Stomach (tissue), 9 donors: ENCODE results near the gene HAND2. TPM values are rescaled to one million over a fixed set of nuclear protein-coding genes. Genes with fewer than 3 reads are reported as not detected.

Experiments
- DNase-seq, 2 donors: peaks; one replicate each; pipeline versions ENCODE4 v3.0.0 to v3.0.0-alpha.2; 2013 to 2019
- H3K27ac ChIP-seq, 5 donors: fragments of 200-600 bp in 4 of 5; sonication (generic) in 4 of 5; one replicate each; pipeline ENCODE4 v1.5.1; 2013 to 2019; ENCODE audit warnings: mild to moderate bottlenecking in 1 of 5, moderate library complexity in 1 of 5
- H3K27me3 ChIP-seq, 3 donors: fragments of 200-600 bp; sonication (generic); one replicate each; pipeline ENCODE4 v1.5.1; 2017 to 2019; ENCODE audit warnings: mixed run types in 1 of 3
- H3K36me3 ChIP-seq, 4 donors: fragments of 200-600 bp; sonication (generic); 1 replicate in 3 of 4; 2 replicates in 1 of 4; pipeline ENCODE4 v1.5.1; 2016 to 2019
- H3K4me1 ChIP-seq, 4 donors: fragments of 200-600 bp; sonication (generic); one replicate each; pipeline ENCODE4 v1.5.1; 2016 to 2019
- H3K4me3 ChIP-seq, 4 donors: fragments of 200-600 bp; sonication (generic) in 3 of 4; one replicate each; pipeline ENCODE4 v1.5.1; 2016 to 2019; ENCODE audit warnings: mild to moderate bottlenecking in 1 of 4
- H3K9me3 ChIP-seq, 4 donors: fragments of 200-600 bp; sonication (generic); one replicate each; pipeline ENCODE4 v1.5.1; 2016 to 2019
- CTCF ChIP-seq, 7 experiments: fragments of 450-650 bp in 4 of 7; fragments of 200-600 bp in 3 of 7; sonication (generic) in 3 of 7; IDR thresholded peaks; one replicate each; pipeline ENCODE4 v1.5.1; 2016 to 2019; ENCODE audit warnings: antibody characterized with exemption in 7 of 7, control low read depth in 2 of 7, mild to moderate bottlenecking in 1 of 7
- EP300 ChIP-seq: sonication (generic); formaldehyde crosslinking; IDR thresholded peaks from one replicate; pipeline ENCODE4 v1.6.1; 2017; ENCODE audit warnings: antibody characterized with exemption
- POLR2A ChIP-seq, 4 donors: fragments of 450-650 bp; IDR thresholded peaks; one replicate each; pipeline ENCODE4 v1.6.1; 2016; ENCODE audit warnings: antibody characterized with exemption in 4 of 4, control low read depth in 2 of 4, mild to moderate bottlenecking in 1 of 4, moderate library complexity in 1 of 4
- POLR2AphosphoS5 ChIP-seq, 3 donors: sonication (generic); formaldehyde crosslinking; IDR thresholded peaks; one replicate each; pipeline ENCODE4 v1.6.1; 2016; ENCODE audit warnings: antibody characterized with exemption in 3 of 3
- WGBS, 5 donors: extraction: QIAGEN DNeasy Blood & Tissue Kit in 3 of 5; methylation state at CpG; one replicate each; pipeline versions ENCODE4 v1.1.5 to v1.1.7; 2013 to 2018; 5-methylcytosine and 5-hydroxymethylcytosine counted together
- intact Hi-C: fragments of 100-400 bp; cut with DNase I; formaldehyde crosslinking; loops from one replicate; pipeline ENCODE4 v1.15.1; 2023; ENCODE audit warnings: low total_unique reads
- polyA plus RNA-seq, 3 donors: library from polyadenylated mRNA; stranded (reverse); fragments of 200-250 nt; gene quantifications; one replicate each; pipeline ENCODE4 v1.2.3, GENCODE V29; 2013
- total RNA-seq, 5 donors: library from RNA; depleted of rRNA; stranded (reverse); fragments of >200 nt; gene quantifications; one replicate each; pipeline versions ENCODE4 v1.1.0 to v1.2.3, GENCODE V29; 2014 to 2016
- donor health status: healthy with polysubstance abuse.
- donor health status: Bipolar disorder and iron deficiency.
- donor health status: healthy.

HAND2 gene
- total and polyA plus RNA-seq, 8 donors = 1.9 to 234 (median 19.6) TPM

GRCh38 chr4:173490256-173490655 is 39.8 kb downstream of the HAND2 start:
- TF ChIP-seq CTCF (IDR thresholded peaks at IDR 0.05) = no peak
- TF ChIP-seq POLR2AphosphoS5 (IDR thresholded peaks at IDR 0.05) = no peak
- no peak for TF ChIP-seq POLR2A (IDR thresholded peaks at IDR 0.05)
- TF ChIP-seq EP300 = no peak
- intact Hi-C loops = no loop called here
- DNase-seq = no peak
- Histone ChIP-seq H3K36me3 (no peaks in the 10 kb centered on the region), H3K4me3 (no peak overlapping the region), H3K9me3 (no peaks in the 10 kb centered on the region), H3K4me1 (peaks cover 9 to 52% (median 35%) of the 10 kb centered on the region in 4 donors), H3K27me3 (peaks cover 0 to 12% (median 6%) of the 10 kb centered on the region in 3 donors), H3K27ac (peak overlapping the region in 2 of 5 donors; percentile 20 to 59)
- 48 to 80% (median 63%) methylated on average over 3 of the region's 3 CpGs for WGBS, 5 donors

GRCh38 chr4:173489514-173489913 is 40.5 kb downstream of the HAND2 start:
- no peak for DNase-seq
- intact Hi-C loops = no loop called here
- H3K9me3 ChIP-seq = no peaks in the 10 kb centered on the region
- no peaks in the 10 kb centered on the region for H3K36me3 ChIP-seq
- H3K27ac ChIP-seq = no peak overlapping the region
- TF ChIP-seq EP300 (no peak), CTCF (IDR thresholded peaks at IDR 0.05) (no peak), POLR2A (IDR thresholded peaks at IDR 0.05) (no peak), POLR2AphosphoS5 (IDR thresholded peaks at IDR 0.05) (no peak)
- H3K4me3 ChIP-seq = no peak overlapping the region
- H3K27me3 ChIP-seq = peaks cover 0 to 5% (median 3%) of the 10 kb centered on the region in 3 donors
- H3K4me1 ChIP-seq = peaks cover 7 to 49% (median 34%) of the 10 kb centered on the region in 4 donors

- Histone ChIP-seq H3K36me3 (no peaks in the 10 kb centered on the region), H3K27ac (no peak overlapping the region), H3K27me3 (no peaks in the 10 kb centered on the region), H3K9me3 (no peaks in the 10 kb centered on the region), H3K4me3 (no peak overlapping the region), H3K4me1 (peaks cover 0 to 40% (median 30%) of the 10 kb centered on the region in 4 donors)
- intact Hi-C loops = no loop called here
- 29 to 54% (median 36%) methylated on average over 1 of the region's 1 CpG for WGBS, 5 donors
- no peak for TF ChIP-seq EP300
- TF ChIP-seq POLR2A (IDR thresholded peaks at IDR 0.05) = no peak
- no peak for TF ChIP-seq CTCF (IDR thresholded peaks at IDR 0.05)
- no peak for DNase-seq
These were observed 41.4 kb downstream of the HAND2 start for GRCh38 chr4:173488656-173489055.

GRCh38 chr4:173488074-173488473 is 42.0 kb downstream of the HAND2 start:
- Histone ChIP-seq H3K27me3 (no peaks in the 10 kb centered on the region), H3K9me3 (no peaks in the 10 kb centered on the region), H3K4me3 (no peak overlapping the region), H3K36me3 (no peaks in the 10 kb centered on the region), H3K27ac (no peak overlapping the region), H3K4me1 (peaks cover 0 to 40% (median 29%) of the 10 kb centered on the region in 4 donors)
- WGBS, 5 donors = 92 to 100% (median 95%) methylated on average over 1 of the region's 1 CpG
- no peak for DNase-seq
- intact Hi-C loops = no loop called here
- TF ChIP-seq POLR2AphosphoS5 (IDR thresholded peaks at IDR 0.05) = no peak
- TF ChIP-seq CTCF (IDR thresholded peaks at IDR 0.05) = no peak
- TF ChIP-seq POLR2A (IDR thresholded peaks at IDR 0.05) = no peak
- no peak for TF ChIP-seq EP300
